Neural progenitor cell (in vitro differentiated cells): ENCODE data around the gene PRRC2C. TPM values are rescaled to one million over a fixed set of nuclear protein-coding genes. Genes with fewer than 3 reads are reported as not detected.
"Not testable (repeated sequence)": the region's sequence is repeated elsewhere in the genome, so short reads cannot be mapped to it uniquely, and the experiment has no call there.

Source experiments
- DNase-seq: peaks from one replicate; pipeline ENCODE4 v3.0.0-alpha.2; 2016; ENCODE audit warnings: low spot score
- H2AFZ ChIP-seq: fragments of 200-600 bp; sonication (generic); replicated peaks from 2 replicates; pipeline ENCODE4 v1.6.1; 2016; ENCODE audit warnings: antibody characterized with exemption
- H3F3A ChIP-seq: fragments of 200-600 bp; sonication (generic); 2 replicates; pipeline ENCODE4 v1.6.1; 2016; ENCODE audit warnings: antibody characterized with exemption, low read depth
- H3K27ac ChIP-seq: fragments of 200-600 bp; sonication (generic); 2 replicates; pipeline ENCODE4 v1.5.1; 2016; ENCODE audit warnings: mild to moderate bottlenecking
- H3K27me3 ChIP-seq: fragments of 200-600 bp; sonication (generic); 2 replicates; pipeline ENCODE4 v1.6.1; 2016; ENCODE audit warnings: mild to moderate bottlenecking, moderate library complexity
- H3K36me3 ChIP-seq: fragments of 200-600 bp; sonication (generic); 2 replicates; pipeline ENCODE4 v1.5.1; 2016
- H3K4me1 ChIP-seq: fragments of 200-600 bp; sonication (generic); 2 replicates; pipeline ENCODE4 v1.6.1; 2016; ENCODE audit warnings: mixed run types
- H3K4me2 ChIP-seq: fragments of 200-600 bp; sonication (generic); 2 replicates; pipeline ENCODE4 v1.6.1; 2016
- H3K4me3 ChIP-seq: fragments of 200-600 bp; sonication (generic); 2 replicates; pipeline ENCODE4 v1.5.1; 2016
- H3K79me2 ChIP-seq: fragments of 200-600 bp; sonication (generic); 2 replicates; pipeline ENCODE4 v1.6.1; 2016; ENCODE audit warnings: low read depth
- H3K9ac ChIP-seq: fragments of 200-600 bp; sonication (generic); 2 replicates; pipeline ENCODE4 v1.6.1; 2016
- H3K9me3 ChIP-seq: fragments of 200-600 bp; sonication (generic); 2 replicates; pipeline ENCODE4 v1.5.1; 2016; ENCODE audit warnings: low read depth
- H4K20me1 ChIP-seq: fragments of 200-600 bp; sonication (generic); 2 replicates; pipeline ENCODE4 v1.6.1; 2016; ENCODE audit warnings: low read depth
- H3K27ac Mint-ChIP-seq: 3 replicates; pipeline ENCODE4 v1.8.0; 2021; ENCODE audit warnings: mixed read lengths
- H3K27me3 Mint-ChIP-seq: 2 replicates; pipeline ENCODE4 v1.8.0; 2022; ENCODE audit warnings: low read depth, mild to moderate bottlenecking, inconsistent platforms, moderate library complexity, mixed read lengths; ENCODE audit not compliant: insufficient read depth
- H3K36me3 Mint-ChIP-seq: 3 replicates; pipeline ENCODE4 v1.8.0; 2021; ENCODE audit warnings: mixed read lengths
- H3K4me1 Mint-ChIP-seq: 3 replicates; pipeline ENCODE4 v1.8.0; 2021; ENCODE audit warnings: mixed read lengths
- H3K4me3 Mint-ChIP-seq: 3 replicates; pipeline ENCODE4 v1.8.0; 2021; ENCODE audit warnings: mild to moderate bottlenecking, moderate library complexity, mixed read lengths
- H3K9me3 Mint-ChIP-seq: 3 replicates; pipeline ENCODE4 v1.8.0; 2020; ENCODE audit warnings: mixed read lengths
- CTCF ChIP-seq: fragments of 200-600 bp; sonication (generic); IDR thresholded peaks from 2 replicates; pipeline ENCODE4 v1.5.1; 2017; ENCODE audit warnings: antibody characterized with exemption, mild to moderate bottlenecking
- EZH2 ChIP-seq: fragments of 200-600 bp; sonication (generic); IDR thresholded peaks from 2 replicates; pipeline ENCODE4 v1.6.1; 2017; ENCODE audit warnings: antibody characterized with exemption, mild to moderate bottlenecking, moderate library complexity
- EZH2phosphoT487 ChIP-seq: fragments of 200-600 bp; sonication (generic); IDR thresholded peaks from 2 replicates; pipeline ENCODE4 v1.6.1; 2017; ENCODE audit warnings: antibody characterized with exemption
- total RNA-seq: library from RNA; depleted of rRNA; stranded (reverse); fragments of >200 nt; gene quantifications from 2 replicates; pipeline ENCODE4 v1.2.3, GENCODE V29; 2015; ENCODE audit warnings: low replicate concordance

The PRRC2C gene
- total RNA-seq, 1 donor from 2014 or later, result 89.9 TPM

DNA sequence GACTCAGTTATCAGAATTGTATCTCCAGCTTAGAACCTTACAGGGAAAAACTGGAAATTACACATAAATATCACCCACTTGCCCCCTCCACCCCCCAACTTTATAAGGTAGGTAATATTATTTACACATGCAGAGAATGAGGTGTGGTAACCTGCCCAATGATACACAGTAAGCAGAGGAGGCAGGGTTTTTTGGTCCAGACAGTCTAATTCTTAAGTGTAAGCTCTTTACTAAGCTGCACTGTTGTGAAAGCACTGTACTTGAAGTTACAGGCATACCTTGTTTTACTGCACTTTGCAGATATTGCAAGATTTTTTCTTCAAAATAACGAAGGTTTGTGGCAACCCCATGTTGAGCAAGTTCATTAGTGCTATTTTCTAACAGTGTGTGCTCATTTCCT lies 111.9 kb downstream of the PRRC2C start:
- Histone ChIP-seq H3K4me2 (no peak overlapping the region), H3K4me1 (no peaks in the 10 kb centered on the region), H3K9me3 (no peaks in the 10 kb centered on the region), H3K27ac (no peak overlapping the region), H3K79me2 (no peaks in the 10 kb centered on the region), H3K27me3 (no peaks in the 10 kb centered on the region), H3K36me3 (peaks cover 12% of the 10 kb centered on the region), H3K4me3 (no peak overlapping the region), H3K9ac (no peak overlapping the region), H4K20me1 (no peaks in the 10 kb centered on the region), H3F3A (peaks cover 5% of the 10 kb centered on the region), H2AFZ (no peak overlapping the region)
- H3K36me3 Mint-ChIP-seq, result peaks cover 21% of the 10 kb centered on the region
- no peaks in the 10 kb centered on the region for H3K27me3 Mint-ChIP-seq
- TF ChIP-seq EZH2phosphoT487 (no peak), EZH2 (no peak), CTCF (no peak)
- H3K27ac Mint-ChIP-seq, result no peak overlapping the region
- H3K4me3 Mint-ChIP-seq, result no peak overlapping the region
- no peak for DNase-seq
- no peaks in the 10 kb centered on the region for H3K9me3 Mint-ChIP-seq
- peaks cover 4% of the 10 kb centered on the region for H3K4me1 Mint-ChIP-seq

- H3K9me3 Mint-ChIP-seq, H3K36me3 ChIP-seq, H3K4me2 ChIP-seq, H3K4me3 Mint-ChIP-seq, H3F3A ChIP-seq, H3K79me2 ChIP-seq, H3K27me3 Mint-ChIP-seq, H3K4me3 ChIP-seq, H3K27ac ChIP-seq, H3K9ac ChIP-seq, H3K9me3 ChIP-seq, H4K20me1 ChIP-seq, H3K4me1 ChIP-seq, H3K27me3 ChIP-seq, H2AFZ ChIP-seq, DNase-seq: not testable (repeated sequence)
- Mint-ChIP-seq H3K27ac (peak overlapping the region; percentile 76), H3K4me1 (peaks cover 10% of the 10 kb centered on the region), H3K36me3 (peaks cover 13% of the 10 kb centered on the region)
Measured at GRCh38 chr1:171600310-171600709, 115.0 kb downstream of the PRRC2C start.

- Histone ChIP-seq H3K4me2 (no peak overlapping the region), H2AFZ (no peak overlapping the region), H3K4me1 (no peaks in the 10 kb centered on the region), H3K9ac (no peak overlapping the region), H3K79me2 (no peaks in the 10 kb centered on the region), H3F3A (no peaks in the 10 kb centered on the region), H3K27me3 (no peaks in the 10 kb centered on the region), H4K20me1 (no peaks in the 10 kb centered on the region), H3K4me3 (no peak overlapping the region), H3K27ac (no peak overlapping the region), H3K36me3 (no peaks in the 10 kb centered on the region), H3K9me3 (no peaks in the 10 kb centered on the region)
- Mint-ChIP-seq H3K27me3 (no peaks in the 10 kb centered on the region), H3K4me3 (no peak overlapping the region), H3K4me1 (peaks cover 10% of the 10 kb centered on the region), H3K9me3 (no peaks in the 10 kb centered on the region), H3K27ac (no peak overlapping the region), H3K36me3 (peaks cover 13% of the 10 kb centered on the region)
- no peak for TF ChIP-seq CTCF
- no peak for TF ChIP-seq EZH2
- no peak for TF ChIP-seq EZH2phosphoT487
- peak; percentile 11 for DNase-seq
Measured at GRCh38 chr1:171600862-171601261, 115.5 kb downstream of the PRRC2C start.

- H3K4me1 ChIP-seq, H3K79me2 ChIP-seq, H3K36me3 Mint-ChIP-seq, H3K4me2 ChIP-seq, H4K20me1 ChIP-seq, H3K27me3 Mint-ChIP-seq, H3K36me3 ChIP-seq, H3F3A ChIP-seq, H3K9me3 Mint-ChIP-seq, H3K27me3 ChIP-seq, H3K27ac Mint-ChIP-seq, H3K9me3 ChIP-seq, H3K9ac ChIP-seq, H3K27ac ChIP-seq, H3K4me3 ChIP-seq, H3K4me3 Mint-ChIP-seq: not testable (repeated sequence)
- DNase-seq, result peak; percentile 10
- peaks cover 17% of the 10 kb centered on the region for H3K4me1 Mint-ChIP-seq
- H2AFZ ChIP-seq, result peak overlapping the region; percentile 31
Measured at GRCh38 chr1:171603042-171603441, 117.7 kb downstream of the PRRC2C start.
